GM12865 (cell line): ENCODE data around the gene ITGAE.

Experiments
- DNase-seq: peaks from one replicate; pipeline ENCODE4 v3.0.0; 2010; ENCODE audit warnings: low read depth
- H3K4me3 ChIP-seq: 2 replicates; pipeline ENCODE4 v1.5.1; 2011; ENCODE audit warnings: mild to moderate bottlenecking, low read depth, low read length, control low read depth
- TF ChIP-seq, protein P1 (sequence below): IDR thresholded peaks from 2 replicates; pipeline ENCODE4 v1.5.1; 2011; ENCODE audit warnings: low read length, control low read depth, low read depth, inconsistent platforms; ENCODE audit not compliant: insufficient read depth; ENCODE audit errors: missing control alignments

ITGAE gene

DNA sequence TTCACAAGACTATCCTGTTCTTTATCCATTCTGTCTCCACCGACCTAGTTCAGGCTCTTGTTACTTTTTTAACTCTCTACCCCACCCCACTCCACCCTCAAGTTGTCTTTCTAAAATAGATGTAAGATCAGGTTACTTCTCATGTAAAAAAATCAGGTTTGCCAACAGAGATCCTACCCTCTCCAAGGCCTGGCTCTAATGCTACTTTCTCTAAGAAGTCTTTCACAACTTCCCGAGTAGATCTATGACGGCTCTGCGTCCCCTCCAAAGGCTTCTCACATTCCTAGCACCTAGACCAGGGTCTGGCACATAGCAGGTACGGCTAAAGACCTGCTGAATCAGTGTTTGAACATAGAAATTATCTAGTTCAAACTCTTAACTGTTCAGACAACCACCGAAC is 14.1 kb upstream of the ITGAE start:
- TF ChIP-seq, protein P1, sequence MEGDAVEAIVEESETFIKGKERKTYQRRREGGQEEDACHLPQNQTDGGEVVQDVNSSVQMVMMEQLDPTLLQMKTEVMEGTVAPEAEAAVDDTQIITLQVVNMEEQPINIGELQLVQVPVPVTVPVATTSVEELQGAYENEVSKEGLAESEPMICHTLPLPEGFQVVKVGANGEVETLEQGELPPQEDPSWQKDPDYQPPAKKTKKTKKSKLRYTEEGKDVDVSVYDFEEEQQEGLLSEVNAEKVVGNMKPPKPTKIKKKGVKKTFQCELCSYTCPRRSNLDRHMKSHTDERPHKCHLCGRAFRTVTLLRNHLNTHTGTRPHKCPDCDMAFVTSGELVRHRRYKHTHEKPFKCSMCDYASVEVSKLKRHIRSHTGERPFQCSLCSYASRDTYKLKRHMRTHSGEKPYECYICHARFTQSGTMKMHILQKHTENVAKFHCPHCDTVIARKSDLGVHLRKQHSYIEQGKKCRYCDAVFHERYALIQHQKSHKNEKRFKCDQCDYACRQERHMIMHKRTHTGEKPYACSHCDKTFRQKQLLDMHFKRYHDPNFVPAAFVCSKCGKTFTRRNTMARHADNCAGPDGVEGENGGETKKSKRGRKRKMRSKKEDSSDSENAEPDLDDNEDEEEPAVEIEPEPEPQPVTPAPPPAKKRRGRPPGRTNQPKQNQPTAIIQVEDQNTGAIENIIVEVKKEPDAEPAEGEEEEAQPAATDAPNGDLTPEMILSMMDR: no peak
- no peak for DNase-seq
- no peak overlapping the region for H3K4me3 ChIP-seq

DNA sequence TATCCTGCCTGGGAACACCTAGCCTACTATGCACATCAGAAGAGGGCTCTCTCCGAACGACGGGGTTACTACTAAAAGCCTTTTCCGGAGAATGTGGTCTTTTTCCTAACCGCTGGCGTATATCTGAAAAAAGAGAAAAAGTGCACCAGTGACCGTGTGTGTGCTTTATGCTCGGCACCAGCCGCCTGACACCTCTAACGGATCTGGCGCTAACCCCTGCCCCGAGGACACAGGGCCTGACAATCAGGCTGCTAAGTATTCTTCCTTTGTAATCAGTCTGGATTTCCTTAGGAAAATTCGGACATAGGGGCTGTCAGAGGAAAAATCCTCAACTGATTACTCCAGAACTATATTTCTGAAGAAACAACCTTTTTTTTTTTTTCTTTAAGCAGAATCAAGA is 13.4 kb upstream of the ITGAE start:
- TF ChIP-seq, protein P1: no peak
- DNase-seq: no peak
- H3K4me3 ChIP-seq: no peak overlapping the region

DNA sequence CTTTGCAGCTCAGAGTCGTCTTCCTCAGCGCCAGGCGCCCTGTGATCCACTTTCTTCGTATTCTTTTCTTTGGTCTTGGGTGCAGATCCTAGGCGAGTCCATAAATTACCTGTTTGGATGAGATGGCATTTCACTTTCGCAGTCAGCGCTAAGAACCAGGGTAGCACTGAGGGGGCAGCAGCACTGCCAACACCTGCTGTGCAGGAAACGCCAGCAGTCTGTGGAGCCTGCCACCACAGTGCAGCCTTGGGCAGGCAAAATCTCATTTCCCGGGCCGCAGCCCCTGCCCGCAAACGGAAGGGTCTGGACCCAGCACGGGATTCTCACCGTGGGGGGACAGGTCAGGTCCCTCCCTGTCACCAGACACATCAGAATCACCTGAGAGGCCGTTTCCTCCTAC is 12.2 kb upstream of the ITGAE start:
- no peak overlapping the region for H3K4me3 ChIP-seq
- no peak for DNase-seq
- TF ChIP-seq, protein P1: no peak

DNA sequence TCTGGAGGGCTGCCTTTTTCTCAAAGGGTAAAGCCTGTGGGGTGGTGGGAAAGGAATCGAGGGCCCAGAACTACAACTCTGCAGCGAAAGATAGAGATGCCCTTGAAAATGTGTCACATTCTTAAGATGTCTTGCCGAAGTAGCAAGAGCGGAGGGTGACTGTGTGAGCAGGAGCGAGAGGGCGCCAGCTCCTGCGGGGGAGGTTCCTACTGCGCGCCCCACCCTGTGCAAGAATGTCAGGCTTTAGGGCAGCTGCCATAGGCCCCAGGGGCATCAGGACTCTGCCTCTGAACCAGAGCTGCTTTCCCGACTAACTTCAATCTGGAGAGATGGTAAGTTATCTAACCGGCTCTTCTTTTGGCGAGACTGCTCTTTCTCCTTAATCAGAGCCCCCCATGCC is 11.8 kb upstream of the ITGAE start:
- no peak overlapping the region for H3K4me3 ChIP-seq
- DNase-seq: no peak
- TF ChIP-seq, protein P1: no peak

DNA sequence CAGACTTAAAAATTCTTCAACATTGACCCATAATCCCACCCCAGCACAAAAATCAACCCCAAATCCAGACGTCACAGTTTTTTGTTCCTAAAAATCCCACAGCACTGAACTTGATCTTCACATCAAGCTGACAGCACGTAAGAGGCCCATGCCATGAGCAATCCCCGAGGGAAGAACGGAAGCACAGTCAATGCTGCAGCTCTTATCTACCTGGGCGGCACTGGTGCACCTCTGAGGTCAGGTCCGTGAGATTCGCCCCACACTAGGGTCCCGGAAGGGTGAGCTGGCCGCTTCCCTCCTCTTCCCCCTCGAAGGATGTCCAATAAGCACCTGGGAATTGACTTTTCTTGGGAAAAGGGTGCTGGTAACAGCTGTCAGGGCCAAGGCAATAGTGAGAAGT is 11.3 kb upstream of the ITGAE start:
- H3K4me3 ChIP-seq: no peak overlapping the region
- no peak for DNase-seq
- TF ChIP-seq, protein P1: no peak

DNA sequence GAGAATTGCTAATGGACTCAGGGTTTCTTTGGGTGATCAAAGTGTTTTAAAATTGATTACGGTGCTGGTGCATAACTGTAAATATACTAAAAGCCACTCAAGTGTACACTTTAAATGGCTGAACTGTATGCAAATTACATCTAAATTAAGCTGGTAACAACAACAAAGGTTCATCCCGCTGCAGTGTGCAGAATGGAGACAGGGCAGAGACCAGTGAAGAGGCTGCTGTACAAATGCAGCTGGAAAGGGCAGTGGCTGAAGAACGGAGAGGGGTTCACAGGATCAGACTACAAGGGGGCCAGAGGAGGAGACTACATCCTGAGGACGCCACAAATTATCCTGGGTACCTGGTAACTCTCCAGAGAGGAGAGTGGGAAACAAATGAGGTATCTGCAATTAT is 9.0 kb upstream of the ITGAE start:
- H3K4me3 ChIP-seq: no peak overlapping the region
- DNase-seq: no peak
- TF ChIP-seq, protein P1: no peak

DNA sequence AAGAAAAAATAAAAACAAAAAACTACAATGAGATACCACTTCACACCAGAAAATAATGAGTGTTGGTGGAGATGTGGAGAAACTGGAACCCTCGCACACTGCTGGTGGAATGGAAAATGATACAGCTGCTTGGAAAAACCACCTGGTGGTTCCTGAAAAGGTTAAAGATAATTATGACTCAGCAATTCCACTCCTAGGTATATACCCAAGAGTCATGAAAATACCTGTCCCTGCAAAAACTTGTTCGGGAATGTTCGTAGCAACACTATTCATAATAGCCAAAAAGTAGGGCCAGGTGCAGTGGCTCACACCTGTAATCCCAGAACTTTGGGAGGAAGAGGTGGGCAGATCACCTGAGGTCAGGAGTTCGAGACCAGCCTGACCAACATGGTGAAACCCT is 8.1 kb upstream of the ITGAE start:
- DNase-seq: no peak
- TF ChIP-seq, protein P1: no peak
- H3K4me3 ChIP-seq: no peak overlapping the region
